Activated naive CD8-positive, alpha-beta T cell treated with anti-CD3 and anti-CD28 coated beads, Interleukin-2, amount 50 U/mL, for 24 hours (primary cell): Measurements from ENCODE around the gene NPLOC4.

Experiments used
- ATAC-seq: fragments of 150-1000 bp; cut with Tn5 transposase; one replicate; pipeline ENCODE4 v1.10.0; 2021
- DNase-seq: peaks from one replicate; pipeline ENCODE4 v3.0.0; 2021
- H3K27ac Mint-ChIP-seq: one replicate; pipeline ENCODE4 v1.8.0; 2021; ENCODE audit warnings: mild to moderate bottlenecking, mixed read lengths
- H3K27me3 Mint-ChIP-seq: one replicate; pipeline ENCODE4 v1.8.0; 2021; ENCODE audit warnings: mixed read lengths
- H3K36me3 Mint-ChIP-seq: one replicate; pipeline ENCODE4 v1.8.0; 2021; ENCODE audit warnings: low read depth, mixed read lengths
- H3K4me1 Mint-ChIP-seq: one replicate; pipeline ENCODE4 v1.8.0; 2021; ENCODE audit warnings: mixed read lengths
- H3K4me3 Mint-ChIP-seq: one replicate; pipeline ENCODE4 v1.8.0; 2021; ENCODE audit warnings: mild to moderate bottlenecking, moderate library complexity, mixed read lengths
- H3K9me3 Mint-ChIP-seq: one replicate; pipeline ENCODE4 v1.8.0; 2021; ENCODE audit warnings: mixed read lengths

Gene NPLOC4

GRCh38 chr17:81518113-81518784 lies 118.7 kb downstream of the NPLOC4 start:
- Mint-ChIP-seq H3K27ac (no peak overlapping the region), H3K36me3 (no peaks in the 10 kb centered on the region), H3K9me3 (no peaks in the 10 kb centered on the region), H3K27me3 (peaks cover 4% of the 10 kb centered on the region), H3K4me1 (peaks cover 32% of the 10 kb centered on the region), H3K4me3 (peak overlapping the region; percentile 47)
- ATAC-seq = no peak
- no peak for DNase-seq

DNA sequence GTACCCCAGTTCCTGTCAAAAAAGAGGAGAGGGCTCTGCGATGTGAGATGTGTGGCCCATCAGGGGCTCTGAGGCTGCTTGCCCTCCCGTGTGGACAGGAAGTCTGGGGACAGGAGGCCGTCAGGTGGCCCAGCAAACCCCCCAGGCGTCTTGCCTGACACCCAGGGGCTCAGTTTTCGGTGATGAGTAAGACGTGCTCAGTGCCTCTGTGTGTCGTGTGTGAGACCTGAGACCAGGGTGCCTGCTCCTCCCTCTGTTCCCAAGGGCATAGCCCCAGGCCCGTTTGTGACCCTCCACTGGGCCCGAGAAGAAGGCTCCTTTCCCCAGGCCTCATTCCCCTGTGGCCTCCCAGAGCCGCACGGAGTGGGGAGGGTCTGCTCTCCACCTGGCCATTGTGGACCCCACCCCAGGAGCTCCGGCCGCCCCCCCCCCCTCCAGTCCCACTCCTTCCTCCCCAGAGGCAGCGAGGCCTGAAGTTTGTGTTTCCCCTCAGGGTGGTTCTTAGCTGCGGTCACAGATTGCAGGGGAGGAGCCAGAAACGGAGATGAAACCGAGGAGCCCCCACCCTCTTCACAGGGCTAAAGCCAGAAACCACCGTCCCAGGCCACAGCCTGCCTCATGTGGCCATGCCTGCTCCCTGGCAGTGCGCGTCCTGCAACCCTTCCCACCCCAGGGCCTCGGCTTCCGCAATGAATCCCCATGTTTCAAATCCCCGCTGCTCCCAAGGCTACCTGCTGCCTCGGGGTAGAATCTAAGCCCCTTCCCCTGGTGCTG lies 119.4 kb downstream of the NPLOC4 start:
- H3K4me3 Mint-ChIP-seq = peak overlapping the region; percentile 47
- no peaks in the 10 kb centered on the region for H3K9me3 Mint-ChIP-seq

GRCh38 chr17:81517009-81517338 lies 119.9 kb downstream of the NPLOC4 start:
- ATAC-seq (no peak), DNase-seq (no peak)
- Mint-ChIP-seq H3K9me3 (no peaks in the 10 kb centered on the region), H3K27me3 (peaks cover 4% of the 10 kb centered on the region), H3K36me3 (peaks cover 4% of the 10 kb centered on the region), H3K4me3 (peak overlapping the region; percentile 89), H3K4me1 (peaks cover 32% of the 10 kb centered on the region), H3K27ac (no peak overlapping the region)

More for the DNA sequence above, 119.4 kb downstream of the NPLOC4 start:
- ATAC-seq = no peak
- no peak overlapping the region for H3K27ac Mint-ChIP-seq
- peaks cover 4% of the 10 kb centered on the region for H3K27me3 Mint-ChIP-seq
- H3K4me1 Mint-ChIP-seq = peaks cover 32% of the 10 kb centered on the region
- H3K36me3 Mint-ChIP-seq = no peaks in the 10 kb centered on the region
- no peak for DNase-seq

DNA sequence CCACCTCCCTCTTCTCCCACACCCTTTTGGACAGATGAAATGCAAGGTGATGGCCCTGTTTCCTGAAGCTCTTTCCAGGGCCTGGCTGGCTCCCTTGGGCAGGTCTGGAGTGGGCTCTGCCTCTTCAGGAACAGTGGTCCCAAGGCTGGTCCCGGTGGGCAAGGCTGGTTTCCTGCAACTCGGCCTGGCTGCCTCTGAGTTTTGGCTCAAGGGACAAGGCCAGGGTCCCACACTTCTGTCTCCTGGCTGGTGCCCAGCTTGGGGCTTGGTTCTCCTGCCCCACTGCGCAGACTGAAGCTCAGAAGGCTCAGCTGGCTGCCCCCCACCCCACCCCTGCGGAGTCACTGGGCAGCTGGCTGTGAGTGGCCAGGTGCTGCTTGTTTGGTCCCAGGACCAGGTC lies 120.5 kb downstream of the NPLOC4 start:
- H3K36me3 Mint-ChIP-seq = peaks cover 9% of the 10 kb centered on the region
- peaks cover 4% of the 10 kb centered on the region for H3K27me3 Mint-ChIP-seq
- DNase-seq (no peak), ATAC-seq (no peak)
- peak overlapping the region; percentile 89 for H3K4me3 Mint-ChIP-seq
- peaks cover 33% of the 10 kb centered on the region for H3K4me1 Mint-ChIP-seq
- no peaks in the 10 kb centered on the region for H3K9me3 Mint-ChIP-seq
- peak overlapping the region; percentile 18 for H3K27ac Mint-ChIP-seq

- peak overlapping the region; percentile 89 for H3K4me3 Mint-ChIP-seq
- H3K27me3 Mint-ChIP-seq = peaks cover 2% of the 10 kb centered on the region
- H3K36me3 Mint-ChIP-seq = peaks cover 17% of the 10 kb centered on the region
- no peaks in the 10 kb centered on the region for H3K9me3 Mint-ChIP-seq
- ATAC-seq = no peak
- no peak for DNase-seq
- peaks cover 35% of the 10 kb centered on the region for H3K4me1 Mint-ChIP-seq
- peak overlapping the region; percentile 81 for H3K27ac Mint-ChIP-seq
Measured at GRCh38 chr17:81515530-81516041, 121.3 kb downstream of the NPLOC4 start.

DNA sequence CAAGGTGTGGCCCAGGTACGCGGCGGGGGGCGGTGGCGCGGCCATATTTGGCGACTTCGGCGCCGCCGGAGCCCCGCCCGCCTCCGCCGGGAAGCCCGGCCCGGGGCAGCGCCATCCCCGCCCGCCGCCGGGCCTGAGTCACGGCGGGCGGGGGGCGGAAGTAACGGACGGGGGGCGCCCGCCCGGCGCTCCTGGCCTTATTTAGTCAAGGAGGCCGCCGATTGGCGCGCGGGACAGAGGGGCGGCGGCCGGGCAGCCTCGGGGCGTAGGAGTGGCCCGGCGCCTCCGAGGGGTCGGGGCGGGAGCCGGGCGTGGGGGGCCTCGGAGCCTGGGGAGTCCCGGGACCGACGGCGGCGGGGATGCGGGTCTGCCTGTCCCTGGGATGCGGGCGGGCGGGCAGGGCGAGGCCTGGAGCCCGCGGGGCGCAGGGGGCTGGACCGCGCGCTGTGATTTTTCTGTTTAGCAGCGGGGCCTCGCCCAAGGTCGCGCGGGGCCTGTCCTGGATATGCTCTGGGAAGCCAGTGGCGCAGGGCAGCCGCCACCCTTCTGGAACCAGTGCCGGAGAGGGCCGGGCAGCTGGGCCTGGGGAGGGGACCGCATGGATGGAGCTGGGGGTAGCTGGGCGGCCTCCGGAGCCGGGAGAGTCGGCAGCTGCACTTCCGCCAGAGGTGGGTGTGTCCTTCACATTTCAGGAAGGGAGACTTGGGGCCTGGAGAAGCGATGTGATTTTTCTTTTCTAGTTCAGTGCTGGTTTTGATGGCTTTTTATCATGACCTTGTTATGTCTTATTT lies 122.0 kb downstream of the NPLOC4 start:
- H3K4me1 Mint-ChIP-seq = peaks cover 37% of the 10 kb centered on the region
- H3K4me3 Mint-ChIP-seq = peak overlapping the region; percentile 89
- no peaks in the 10 kb centered on the region for H3K9me3 Mint-ChIP-seq
- ATAC-seq (peak; percentile 42), DNase-seq (peak; percentile 80)
- H3K27me3 Mint-ChIP-seq = peaks cover 1% of the 10 kb centered on the region
- peak overlapping the region; percentile 81 for H3K27ac Mint-ChIP-seq
- peaks cover 24% of the 10 kb centered on the region for H3K36me3 Mint-ChIP-seq

DNA sequence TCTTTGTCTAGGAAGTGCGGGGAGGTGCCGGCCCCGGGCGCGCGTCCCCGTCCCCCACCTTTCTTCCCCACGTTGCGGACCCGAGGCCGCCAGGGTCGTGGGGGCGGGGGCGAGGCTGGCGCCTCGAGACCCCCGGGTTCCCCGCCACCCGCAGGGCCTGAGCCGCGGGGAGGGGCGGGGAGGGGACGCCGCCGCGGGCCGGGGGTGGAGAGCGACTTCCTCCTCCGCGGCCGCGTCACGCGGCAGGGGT lies 122.5 kb downstream of the NPLOC4 start:
- Mint-ChIP-seq H3K9me3 (no peaks in the 10 kb centered on the region), H3K4me1 (peaks cover 41% of the 10 kb centered on the region), H3K4me3 (peak overlapping the region; percentile 89), H3K27me3 (peaks cover 1% of the 10 kb centered on the region), H3K36me3 (peaks cover 29% of the 10 kb centered on the region), H3K27ac (peak overlapping the region; percentile 65)
- ATAC-seq (no peak), DNase-seq (peak; percentile 51)

DNA sequence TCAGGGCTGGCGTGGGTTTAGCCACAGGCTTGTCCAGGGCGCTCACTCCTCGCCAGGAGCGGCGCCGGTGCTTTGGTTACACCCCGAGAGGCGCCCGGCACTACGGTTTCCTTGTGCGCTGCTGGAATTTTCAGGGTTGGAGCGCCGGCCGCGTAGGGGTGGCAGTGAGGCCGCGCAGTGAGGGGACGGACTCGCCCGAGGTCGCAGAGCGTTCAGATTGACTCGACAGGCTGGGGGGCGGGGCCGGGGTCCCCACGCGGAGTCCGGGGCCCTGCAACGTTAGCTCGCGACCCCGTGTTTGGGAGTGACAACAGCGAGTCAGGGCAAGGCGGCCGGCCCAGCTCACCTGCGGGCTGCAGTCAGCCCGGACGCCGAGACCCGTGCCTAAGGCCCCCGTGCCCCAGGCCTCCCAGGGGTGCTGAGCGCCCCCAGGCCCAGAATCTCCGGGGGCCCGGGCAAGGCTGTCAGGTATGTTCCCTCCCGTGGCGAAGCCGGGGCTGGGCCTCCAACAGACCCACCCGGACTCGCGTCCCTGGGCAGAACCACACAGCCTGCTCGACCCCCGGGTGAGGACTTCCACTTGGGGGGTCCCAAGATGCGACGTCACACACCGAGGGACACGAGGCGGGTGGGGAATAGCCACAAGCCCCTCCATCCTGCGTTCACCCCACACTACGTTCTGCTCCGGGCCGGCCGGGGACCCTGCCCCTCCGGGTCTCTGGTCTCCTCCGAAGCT lies 123.0 kb downstream of the NPLOC4 start:
- H3K27me3 Mint-ChIP-seq = peaks cover 1% of the 10 kb centered on the region
- no peaks in the 10 kb centered on the region for H3K9me3 Mint-ChIP-seq
- peak overlapping the region; percentile 89 for H3K4me3 Mint-ChIP-seq
- ATAC-seq (peak; percentile 4), DNase-seq (peak; percentile 72)
- H3K4me1 Mint-ChIP-seq = peaks cover 46% of the 10 kb centered on the region
- H3K27ac Mint-ChIP-seq = peak overlapping the region; percentile 88
- peaks cover 34% of the 10 kb centered on the region for H3K36me3 Mint-ChIP-seq

- Mint-ChIP-seq H3K9me3 (no peaks in the 10 kb centered on the region), H3K36me3 (peaks cover 36% of the 10 kb centered on the region), H3K4me3 (peak overlapping the region; percentile 89), H3K27ac (peak overlapping the region; percentile 88), H3K27me3 (peaks cover 1% of the 10 kb centered on the region), H3K4me1 (peaks cover 47% of the 10 kb centered on the region)
- ATAC-seq (peak; percentile 34), DNase-seq (peak; percentile 76)
Measured at GRCh38 chr17:81513372-81513752, 123.5 kb downstream of the NPLOC4 start.

DNA sequence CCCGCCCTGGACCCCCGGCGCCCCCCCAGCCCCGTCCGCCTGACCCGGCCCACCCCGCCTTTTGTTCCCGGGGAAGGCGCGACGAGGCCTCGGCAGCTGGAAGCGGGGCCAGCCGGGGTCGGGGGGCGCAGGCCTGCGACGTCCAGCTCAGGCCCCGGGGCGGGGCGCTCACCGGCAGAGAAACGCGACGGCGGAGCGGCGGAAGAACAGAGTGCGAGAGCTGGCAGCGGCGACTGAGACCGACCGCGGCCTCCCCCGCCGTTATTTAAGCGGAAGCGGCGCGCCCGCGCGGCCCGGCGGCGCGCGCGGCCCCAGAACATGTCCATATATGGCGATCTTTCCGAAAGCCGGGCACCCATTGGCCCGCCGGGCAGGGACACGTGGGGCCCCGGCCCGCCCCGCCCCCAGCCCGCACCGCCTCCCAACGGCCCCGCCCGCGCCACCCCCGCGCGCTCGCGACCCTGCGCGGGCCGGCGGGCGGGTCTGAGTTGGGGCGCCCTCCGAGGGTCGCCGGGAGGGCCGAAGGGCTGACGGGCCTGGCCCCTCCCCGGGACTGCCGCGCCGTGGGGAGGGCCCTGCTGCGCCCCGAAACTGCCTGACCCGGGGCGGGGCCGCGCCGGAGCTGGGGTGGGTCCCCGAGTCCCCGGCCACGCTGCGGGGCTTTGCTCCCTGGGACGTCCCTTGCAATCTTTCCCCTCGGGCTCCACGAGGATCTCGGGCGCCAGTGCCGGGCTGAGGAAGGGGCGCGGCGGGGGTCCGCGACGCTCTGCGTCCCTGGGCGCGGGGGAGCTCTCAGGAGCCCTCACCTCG lies 124.1 kb downstream of the NPLOC4 start, which contains the start of gene ACTG1:
Gene ACTG1, minus strand, starts transcription at position 238 of the 810 bp plus-strand sequence. CDS start 445 bp downstream, outside the sequence.
- Mint-ChIP-seq H3K27me3 (no peaks in the 10 kb centered on the region), H3K4me3 (peak within 1 kb of the TSS; percentile 98), H3K36me3 (peaks cover 36% of the 10 kb centered on the region), H3K9me3 (no peaks in the 10 kb centered on the region), H3K27ac (peak within 1 kb of the TSS; percentile 96), H3K4me1 (peaks cover 44% of the 10 kb centered on the region)
- peak; percentile 48 for ATAC-seq
- peak; percentile 92 for DNase-seq

GRCh38 chr17:81511804-81512561 lies 124.9 kb downstream of the NPLOC4 start:
- Mint-ChIP-seq H3K27me3 (no peaks in the 10 kb centered on the region), H3K4me1 (peaks cover 43% of the 10 kb centered on the region), H3K27ac (peak overlapping the region; percentile 96), H3K9me3 (no peaks in the 10 kb centered on the region), H3K36me3 (peaks cover 38% of the 10 kb centered on the region), H3K4me3 (peak overlapping the region; percentile 98)
- no peak for DNase-seq
- no peak for ATAC-seq

GRCh38 chr17:81511554-81511803 lies 125.4 kb downstream of the NPLOC4 start:
- H3K36me3 Mint-ChIP-seq = peaks cover 38% of the 10 kb centered on the region
- no peak for DNase-seq
- H3K4me1 Mint-ChIP-seq = peaks cover 38% of the 10 kb centered on the region
- peak overlapping the region; percentile 96 for H3K27ac Mint-ChIP-seq
- H3K27me3 Mint-ChIP-seq = no peaks in the 10 kb centered on the region
- peak overlapping the region; percentile 98 for H3K4me3 Mint-ChIP-seq
- no peak for ATAC-seq
- H3K9me3 Mint-ChIP-seq = no peaks in the 10 kb centered on the region
